ENCODE data around the gene BLNK. TPM values are rescaled to one million over a fixed set of nuclear protein-coding genes. Genes with fewer than 3 reads are reported as not detected.

Gene BLNK
- total and polyA plus RNA-seq, 9 of the 15 experiments (the other 6 are each of a cell fraction or from before 2014, with no cell fraction given) = not detected

DNA sequence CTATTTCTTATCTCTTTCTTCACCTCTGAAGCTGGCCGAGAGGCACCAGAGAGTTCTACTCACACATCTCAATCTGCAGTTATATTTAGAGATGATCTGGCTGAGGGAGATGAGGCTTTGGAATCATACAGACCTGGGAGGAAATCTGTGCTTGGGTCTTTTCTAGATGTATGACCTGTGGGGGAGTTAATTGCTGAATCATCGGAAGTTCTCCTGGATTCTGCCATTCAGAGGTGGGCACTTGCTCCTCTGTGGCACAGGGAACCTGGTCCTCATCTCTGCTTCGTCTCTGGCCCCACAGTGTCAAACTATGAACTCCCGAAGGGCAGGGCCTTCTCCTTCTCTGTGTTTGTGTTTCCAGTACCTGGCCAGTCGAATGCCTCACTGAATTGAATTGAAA, 52.5 kb downstream of the BLNK start:
- H3K4me1 ChIP-seq (replicated peaks in 1 of 2; ENCODE audit: control insufficient read depth in 2 of 2, insufficient read depth in 2 of 2, low read length in 2 of 2) = no peaks in the 10 kb centered on the region
- BruUV-seq (replicated peaks) = no TSS peak
- WGBS (ENCODE audit: insufficient coverage, low coverage, missing lambda C conversion rate) = 0% methylated on average over 5 of the region's 5 CpGs

More for the DNA sequence above, 52.5 kb downstream of the BLNK start:
- no peak for ATAC-seq
- intact Hi-C loops (cut with micrococcal nuclease) (no loop called here), in situ Hi-C loops (cut with MboI) (no loop called here)
- Histone ChIP-seq H3K9ac (ENCODE audit: insufficient read depth in 1 of 2, low read depth in 2 of 2, low read length in 2 of 2) (no peak overlapping the region), H3K4me2 (ENCODE audit: insufficient read depth, low read length) (no peak overlapping the region), H3K9me3 (replicated peaks; ENCODE audit: control insufficient read depth, insufficient read depth, low read depth, low read length) (no peaks in the 10 kb centered on the region), H3K4me3 (no peak overlapping the region), H3K79me2 (ENCODE audit: control insufficient read depth, insufficient read depth, low read length) (no peaks in the 10 kb centered on the region), H3K27me3 (ENCODE audit: control insufficient read depth in 2 of 2, insufficient read depth in 2 of 2, low read length in 2 of 2) (peaks cover 7 to 16% of the 10 kb centered on the region in 2 experiments; a peak in 4 of 5 replicates), H2AFZ (ENCODE audit: low read depth, low read length) (no peak overlapping the region), H3K36me3 (ENCODE audit: control insufficient read depth, insufficient read depth, low read length) (no peaks in the 10 kb centered on the region), H4K20me1 (replicated peaks; ENCODE audit: control insufficient read depth, insufficient read depth, low read length) (no peaks in the 10 kb centered on the region), H3K27ac (ENCODE audit: extremely low read depth, low read depth, low read length) (no peak overlapping the region), H3K9me1 (ENCODE audit: control insufficient read depth, insufficient read depth, low read length) (no peaks in the 10 kb centered on the region)
- no peak for DNase-seq (ENCODE audit: extremely low read depth in 1 of 4, low spot score in 3 of 4)
- no peak for FAIRE-seq
- TF ChIP-seq ETV1 (tag; conservative IDR thresholded peaks at IDR 0.05; ENCODE audit: low read depth) (no peak), ZNF146 (CRISPR knock-in tag; IDR thresholded peaks at IDR 0.05; ENCODE audit: unreplicated experiment) (no peak), ATF6 (CRISPR knock-in tag; IDR thresholded peaks at IDR 0.05) (no peak), POLR2H (tag; IDR thresholded peaks at IDR 0.05; ENCODE audit: low read depth) (no peak)
- ChIA-PET POLR2A (no interaction called here), CTCF (ENCODE audit: low intra/inter-chr PET ratio) (interaction anchor here (0.6 kb wide), 1 partner anchor 12 kb away, joined by 3 read pairs; no protein-coding TSS in a partner anchor)

All from K562 (cell line).